GM19099 (cell line): ENCODE data around the gene NAALADL2.

ENCODE experiments used
- POLR2A ChIP-seq: IDR thresholded peaks from 3 replicates; pipeline ENCODE4 v1.6.1; 2011; ENCODE audit warnings: low read depth; ENCODE audit not compliant: insufficient read length; ENCODE audit errors: extremely low read depth

The NAALADL2 gene

GRCh38 chr3:175003590-175003989 is 144.5 kb downstream of the NAALADL2 start:
- no peak for TF ChIP-seq POLR2A

DNA sequence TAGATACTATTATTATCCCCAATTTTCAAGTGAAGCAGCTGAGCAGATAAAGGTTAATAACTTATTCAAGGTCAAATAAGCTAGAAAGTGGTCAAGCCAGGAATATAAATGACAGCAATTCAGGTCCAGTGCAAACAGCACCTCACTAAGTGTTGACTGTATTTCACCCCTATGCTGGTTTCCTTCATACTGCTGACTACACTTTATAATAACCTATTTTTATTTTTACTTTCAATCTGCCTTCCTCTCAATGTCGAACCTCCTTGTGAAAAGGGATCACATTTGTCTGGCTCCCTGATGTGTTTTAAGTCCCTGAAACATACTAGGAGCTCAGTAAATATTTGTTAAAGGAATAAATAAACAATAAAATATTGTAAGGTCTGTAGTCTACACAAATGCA is 146.1 kb downstream of the NAALADL2 start:
- TF ChIP-seq POLR2A: no peak

- TF ChIP-seq POLR2A: no peak
Observed at GRCh38 chr3:175005881-175006280, 146.7 kb downstream of the NAALADL2 start.

DNA sequence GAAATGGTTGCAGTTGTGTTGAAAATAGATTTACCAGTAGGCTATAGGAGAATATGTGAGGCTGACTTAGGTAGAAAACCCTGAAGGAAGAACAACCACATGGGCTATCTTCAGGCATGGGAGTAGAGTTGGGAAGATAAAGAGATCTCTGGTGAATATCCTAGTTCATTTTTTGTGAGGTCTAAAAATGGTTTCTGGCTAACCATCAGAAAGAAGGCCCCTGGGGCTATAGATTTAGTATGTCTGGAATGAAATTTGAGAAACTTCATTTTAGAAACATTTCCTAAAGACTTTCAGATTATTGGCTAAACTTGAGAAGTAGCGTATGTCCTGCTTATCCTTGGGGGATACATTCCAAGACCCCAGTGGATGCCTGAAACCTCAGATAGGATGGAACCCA is 148.2 kb downstream of the NAALADL2 start:
- no peak for TF ChIP-seq POLR2A

GRCh38 chr3:175009295-175009694 is 150.2 kb downstream of the NAALADL2 start:
- TF ChIP-seq POLR2A: no peak

DNA sequence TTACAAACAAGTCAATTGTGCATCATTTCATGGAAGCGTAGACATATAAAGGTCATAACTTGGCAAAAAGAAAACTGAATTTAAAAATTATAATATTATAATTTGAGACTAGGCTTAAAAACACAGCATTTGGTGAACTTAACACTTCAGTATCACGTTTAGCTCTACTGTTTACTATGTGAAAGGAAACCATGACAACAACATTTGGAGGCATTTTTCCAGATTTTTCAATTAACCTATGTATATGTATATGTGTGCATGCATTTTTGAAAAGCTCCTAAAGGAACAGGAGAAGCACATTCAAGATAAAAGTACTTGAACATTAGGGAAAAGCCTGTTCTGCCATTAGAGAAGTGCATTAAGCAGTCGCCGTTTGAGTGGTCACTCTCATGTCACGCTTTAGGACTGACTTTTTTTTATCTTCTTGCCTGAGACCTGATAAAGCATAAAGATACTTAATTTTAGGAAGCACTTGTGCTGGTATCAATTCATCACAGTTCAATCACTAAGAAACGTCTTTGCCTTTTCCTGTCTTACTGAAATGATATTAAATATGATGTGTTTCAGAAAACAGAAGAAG is 156.0 kb downstream of the NAALADL2 start:
- TF ChIP-seq POLR2A: no peak

- no peak for TF ChIP-seq POLR2A
Observed at GRCh38 chr3:175018946-175019727, 160.0 kb downstream of the NAALADL2 start.

GRCh38 chr3:175020101-175020500 is 161.0 kb downstream of the NAALADL2 start:
- TF ChIP-seq POLR2A: no peak

DNA sequence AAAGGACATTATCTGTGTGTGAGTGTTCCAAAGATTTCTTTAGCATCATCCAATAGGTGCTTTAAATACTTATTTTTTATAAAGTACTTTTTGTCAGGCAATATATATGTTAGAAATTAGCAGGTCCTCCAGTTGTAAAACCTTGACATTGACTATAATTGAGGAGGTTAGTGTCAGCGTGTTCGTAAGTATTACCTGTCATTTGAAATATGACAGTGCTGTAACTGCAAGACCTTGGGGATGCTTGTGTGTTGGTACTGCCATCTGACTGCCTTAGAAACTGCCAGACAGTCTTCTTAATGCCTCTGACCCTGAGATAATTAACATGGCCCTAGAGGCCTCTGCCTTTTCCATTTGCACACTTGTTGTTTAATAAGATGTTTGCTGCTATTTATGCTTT is 170.7 kb downstream of the NAALADL2 start:
- TF ChIP-seq POLR2A: no peak

DNA sequence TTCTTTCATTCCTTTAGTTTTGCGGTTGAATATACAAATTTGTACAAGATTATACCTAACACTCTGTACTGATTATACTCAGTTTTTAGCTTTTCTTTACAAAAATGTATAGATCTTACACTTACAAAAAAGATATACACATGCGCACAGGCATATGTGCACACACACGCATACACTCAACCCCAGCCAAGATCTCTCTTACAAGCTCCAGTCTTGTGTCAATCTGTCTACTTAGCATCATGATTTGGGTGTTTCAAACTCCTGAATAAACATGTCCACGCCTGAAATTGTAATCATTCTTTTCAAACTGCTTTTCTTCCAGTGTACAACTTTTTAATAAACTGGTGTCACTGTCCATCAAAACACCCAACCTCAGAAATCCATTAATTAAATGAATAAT is 180.7 kb downstream of the NAALADL2 start:
- no peak for TF ChIP-seq POLR2A

- no peak for TF ChIP-seq POLR2A
Observed at GRCh38 chr3:175041369-175041768, 182.2 kb downstream of the NAALADL2 start.

- no peak for TF ChIP-seq POLR2A
Observed at GRCh38 chr3:175046601-175047000, 187.5 kb downstream of the NAALADL2 start.

GRCh38 chr3:175047786-175048185 is 188.7 kb downstream of the NAALADL2 start:
- TF ChIP-seq POLR2A: no peak

DNA sequence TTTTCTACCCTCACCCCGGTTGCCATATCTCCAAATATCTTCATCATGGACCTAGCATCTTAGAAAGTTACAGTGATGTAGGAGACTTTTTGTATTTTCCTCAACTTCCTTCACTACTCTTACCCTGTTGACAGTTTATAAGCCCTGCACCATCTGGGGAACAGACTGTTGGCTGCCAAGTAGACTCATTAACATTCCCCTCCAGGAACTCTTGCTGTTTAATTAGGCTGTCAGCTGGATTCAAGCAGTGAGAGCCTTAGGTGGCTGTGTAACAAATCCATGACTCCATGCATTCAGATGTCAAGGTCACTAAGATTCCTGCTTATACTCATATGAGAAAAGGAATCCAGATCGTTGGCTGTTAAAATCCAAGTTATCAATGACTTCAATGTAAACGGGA is 198.3 kb downstream of the NAALADL2 start:
- no peak for TF ChIP-seq POLR2A

GRCh38 chr3:175059788-175060187 is 200.7 kb downstream of the NAALADL2 start:
- TF ChIP-seq POLR2A: no peak

GRCh38 chr3:175065497-175065896 is 206.4 kb downstream of the NAALADL2 start:
- TF ChIP-seq POLR2A: no peak
